ENCODE results near the gene HOMER2. TPM values are rescaled to one million over a fixed set of nuclear protein-coding genes. Genes with fewer than 3 reads are reported as not detected.

Gene HOMER2
- total and polyA plus RNA-seq, 2 of the 13 experiments (the other 11 are each of a cell fraction or from before 2014, with no cell fraction given): 12.9 to 14.1 TPM

DNA sequence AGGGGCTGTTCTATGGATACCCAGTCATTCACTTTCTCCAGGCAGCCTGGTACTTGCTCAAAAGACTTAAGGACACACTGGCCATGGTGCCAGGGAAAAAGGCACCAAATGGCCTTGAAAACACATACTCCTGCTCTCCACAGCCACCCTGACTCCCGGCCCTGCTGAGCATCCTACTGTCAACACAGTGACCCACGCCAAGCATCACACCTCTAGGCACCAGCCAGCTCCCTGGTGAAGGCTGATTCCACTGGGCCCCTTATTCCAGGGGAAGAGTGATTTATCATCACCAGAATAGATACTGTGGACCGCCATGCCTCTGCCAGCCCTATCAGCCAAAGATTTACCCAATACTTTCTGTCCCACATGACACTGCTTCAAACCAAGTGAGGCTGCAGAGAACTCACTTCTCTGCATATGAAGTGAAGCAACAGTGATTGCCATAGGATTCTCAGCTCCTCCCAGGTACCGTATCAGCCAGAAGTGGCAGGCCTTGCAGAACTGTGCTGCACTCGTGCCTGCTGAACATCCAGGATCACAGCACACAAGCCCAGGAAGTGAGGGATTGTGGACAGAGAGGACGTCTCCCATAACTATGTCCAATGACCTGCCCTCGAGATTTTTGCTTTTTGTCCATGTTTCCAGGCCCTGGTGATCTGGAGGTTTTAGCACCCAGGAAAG lies 79.4 kb downstream of the HOMER2 start:
- H3K9ac ChIP-seq (ENCODE audit: insufficient read depth, low read depth, low read length): no peak overlapping the region
- no peak overlapping the region for H3K27ac ChIP-seq (ENCODE audit: extremely low read length, insufficient read depth, low read length)
- in situ Hi-C loops (cut with HindIII; ENCODE audit: extremely low pct_ligation_motif_present, low pct_unique_long_range_greater_than_20kb) (no loop called here), intact Hi-C loops (cut with micrococcal nuclease; ENCODE audit: unreplicated experiment) (no loop called here)
- DNase-seq (ENCODE audit: low spot score): no peak
- H4K20me1 ChIP-seq (ENCODE audit: insufficient read depth, low read length): no peaks in the 10 kb centered on the region
- no peak overlapping the region for H3K4me2 ChIP-seq (ENCODE audit: low read depth, low read length)
- peaks cover 12% of the 10 kb centered on the region; the same call in 1 of the 2 replicates for H3K4me1 ChIP-seq (ENCODE audit: insufficient read depth, low read length)
- H3K79me2 ChIP-seq (ENCODE audit: insufficient read depth, low read length): no peaks in the 10 kb centered on the region
- H3K27me3 ChIP-seq (ENCODE audit: control insufficient read depth in 1 of 2, insufficient read depth in 2 of 2, low read length in 2 of 2): no peaks in the 10 kb centered on the region
- H3K9me3 ChIP-seq (ENCODE audit: low read length): no peaks in the 10 kb centered on the region
- no peak overlapping the region for H3K4me3 ChIP-seq (replicated peaks in 1 of 3; ENCODE audit: insufficient read depth in 1 of 3, low read depth in 2 of 3, low read length in 3 of 3)
- no peaks in the 10 kb centered on the region for H3K36me3 ChIP-seq (replicated peaks in 1 of 2; ENCODE audit: control insufficient read depth in 1 of 2, insufficient read depth in 2 of 2, low read length in 2 of 2)
- POLR2A ChIA-PET: no interaction called here
- no peak for TF ChIP-seq BCL6 (CRISPR knock-in tag; IDR thresholded peaks at IDR 0.05)
- no peak for FAIRE-seq
- CTCF ChIA-PET (ENCODE audit: low intra/inter-chr PET ratio, low total read pairs): no interaction called here
- BruUV-seq (replicated peaks): no TSS peak
- 65% methylated on average over 5 of the region's 7 CpGs for WGBS (ENCODE audit: low lambda C conversion rate)
- H2AFZ ChIP-seq (ENCODE audit: low read length): no peak overlapping the region
- no peak for ATAC-seq

DNA sequence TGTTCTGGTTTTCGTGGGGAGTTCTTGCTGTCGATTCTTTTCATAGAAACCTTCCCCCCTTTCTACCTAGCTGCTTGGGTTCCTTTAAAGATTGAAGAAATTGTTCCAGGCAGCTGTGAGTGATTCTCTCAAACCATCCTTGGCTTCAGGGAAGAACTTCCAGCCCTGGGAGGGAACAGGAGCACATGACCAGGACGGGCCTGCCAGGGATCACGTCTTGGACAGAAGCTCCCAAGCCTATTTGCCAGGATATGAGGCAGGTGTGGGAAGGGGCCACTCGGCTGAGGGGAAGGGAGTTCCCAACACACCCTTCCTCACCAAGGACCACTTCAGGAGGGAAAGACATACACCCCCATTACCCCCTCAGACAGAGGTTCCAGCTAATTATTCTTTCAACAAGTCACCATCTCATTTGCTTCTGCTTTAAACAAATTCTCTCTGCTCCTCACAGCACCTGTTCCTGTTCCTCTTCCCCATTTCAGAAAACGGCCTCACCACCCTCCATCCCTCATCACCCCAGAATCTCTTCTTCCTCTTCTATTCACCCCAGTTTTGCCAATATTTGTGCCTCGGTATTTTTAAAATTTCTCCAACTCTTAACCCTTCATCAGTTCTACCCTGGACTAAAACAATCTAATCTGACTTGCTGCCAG lies 80.6 kb downstream of the HOMER2 start:
- CTCF ChIA-PET (ENCODE audit: low intra/inter-chr PET ratio, low total read pairs): no interaction called here
- no peak for FAIRE-seq
- H3K4me3 ChIP-seq (replicated peaks in 1 of 3; ENCODE audit: insufficient read depth in 1 of 3, low read depth in 2 of 3, low read length in 3 of 3): no peak overlapping the region
- no peak overlapping the region for H3K27ac ChIP-seq (ENCODE audit: extremely low read length, insufficient read depth, low read length)
- in situ Hi-C loops (cut with HindIII; ENCODE audit: extremely low pct_ligation_motif_present, low pct_unique_long_range_greater_than_20kb) (no loop called here), intact Hi-C loops (cut with micrococcal nuclease; ENCODE audit: unreplicated experiment) (no loop called here)
- no peaks in the 10 kb centered on the region for H3K9me3 ChIP-seq (ENCODE audit: low read length)
- TF ChIP-seq SNRNP70 (IDR thresholded peaks at IDR 0.05; ENCODE audit: low read depth, low read length) (no peak), NCOA1 (CRISPR knock-in tag; IDR thresholded peaks at IDR 0.05) (no peak), TRIM24 (CRISPR knock-in tag; IDR thresholded peaks at IDR 0.05) (no peak), SMAD1 (CRISPR knock-in tag; IDR thresholded peaks at IDR 0.05; ENCODE audit: borderline replicate concordance, low read depth) (no peak), HOXA9 (CRISPR knock-in tag; IDR thresholded peaks at IDR 0.05; ENCODE audit: borderline replicate concordance) (no peak), ZSCAN12 (CRISPR knock-in tag; IDR thresholded peaks at IDR 0.05) (no peak), FOXA1 (IDR thresholded peaks at IDR 0.05) (no peak), FOXA1 (CRISPR knock-in tag; IDR thresholded peaks at IDR 0.05) (no peak), ZNF484 (CRISPR knock-in tag; IDR thresholded peaks at IDR 0.05; ENCODE audit: borderline replicate concordance, low read depth) (no peak), SRSF4 (IDR thresholded peaks at IDR 0.05; ENCODE audit: low read depth, low read length, poor library complexity, severe bottlenecking) (no peak), ZNF451 (CRISPR knock-in tag; IDR thresholded peaks at IDR 0.05) (no peak), NR2C2 (CRISPR knock-in tag; IDR thresholded peaks at IDR 0.05; ENCODE audit: borderline replicate concordance) (no peak)
- TF ChIP-seq, protein P1, sequence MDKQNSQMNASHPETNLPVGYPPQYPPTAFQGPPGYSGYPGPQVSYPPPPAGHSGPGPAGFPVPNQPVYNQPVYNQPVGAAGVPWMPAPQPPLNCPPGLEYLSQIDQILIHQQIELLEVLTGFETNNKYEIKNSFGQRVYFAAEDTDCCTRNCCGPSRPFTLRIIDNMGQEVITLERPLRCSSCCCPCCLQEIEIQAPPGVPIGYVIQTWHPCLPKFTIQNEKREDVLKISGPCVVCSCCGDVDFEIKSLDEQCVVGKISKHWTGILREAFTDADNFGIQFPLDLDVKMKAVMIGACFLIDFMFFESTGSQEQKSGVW (CRISPR knock-in tag; IDR thresholded peaks at IDR 0.05; ENCODE audit: borderline replicate concordance): no peak
- TF ChIP-seq, protein P2, sequence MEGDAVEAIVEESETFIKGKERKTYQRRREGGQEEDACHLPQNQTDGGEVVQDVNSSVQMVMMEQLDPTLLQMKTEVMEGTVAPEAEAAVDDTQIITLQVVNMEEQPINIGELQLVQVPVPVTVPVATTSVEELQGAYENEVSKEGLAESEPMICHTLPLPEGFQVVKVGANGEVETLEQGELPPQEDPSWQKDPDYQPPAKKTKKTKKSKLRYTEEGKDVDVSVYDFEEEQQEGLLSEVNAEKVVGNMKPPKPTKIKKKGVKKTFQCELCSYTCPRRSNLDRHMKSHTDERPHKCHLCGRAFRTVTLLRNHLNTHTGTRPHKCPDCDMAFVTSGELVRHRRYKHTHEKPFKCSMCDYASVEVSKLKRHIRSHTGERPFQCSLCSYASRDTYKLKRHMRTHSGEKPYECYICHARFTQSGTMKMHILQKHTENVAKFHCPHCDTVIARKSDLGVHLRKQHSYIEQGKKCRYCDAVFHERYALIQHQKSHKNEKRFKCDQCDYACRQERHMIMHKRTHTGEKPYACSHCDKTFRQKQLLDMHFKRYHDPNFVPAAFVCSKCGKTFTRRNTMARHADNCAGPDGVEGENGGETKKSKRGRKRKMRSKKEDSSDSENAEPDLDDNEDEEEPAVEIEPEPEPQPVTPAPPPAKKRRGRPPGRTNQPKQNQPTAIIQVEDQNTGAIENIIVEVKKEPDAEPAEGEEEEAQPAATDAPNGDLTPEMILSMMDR (CRISPR knock-in tag; IDR thresholded peaks at IDR 0.05): no peak
- TF ChIP-seq, protein P3, sequence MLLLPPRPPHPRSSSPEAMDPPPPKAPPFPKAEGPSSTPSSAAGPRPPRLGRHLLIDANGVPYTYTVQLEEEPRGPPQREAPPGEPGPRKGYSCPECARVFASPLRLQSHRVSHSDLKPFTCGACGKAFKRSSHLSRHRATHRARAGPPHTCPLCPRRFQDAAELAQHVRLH (CRISPR knock-in tag; IDR thresholded peaks at IDR 0.05; ENCODE audit: borderline replicate concordance, low read depth): no peak
- no TSS peak for BruUV-seq (replicated peaks)
- POLR2A ChIA-PET: no interaction called here
- no peak overlapping the region for H2AFZ ChIP-seq (ENCODE audit: low read length)
- H4K20me1 ChIP-seq (ENCODE audit: insufficient read depth, low read length): no peaks in the 10 kb centered on the region
- WGBS (ENCODE audit: low lambda C conversion rate): 75% methylated on average over 6 of the region's 7 CpGs
- no peak for DNase-seq (ENCODE audit: low spot score)
- ATAC-seq: no peak
- H3K9ac ChIP-seq (ENCODE audit: insufficient read depth, low read depth, low read length): no peak overlapping the region
- H3K79me2 ChIP-seq (ENCODE audit: insufficient read depth, low read length): no peaks in the 10 kb centered on the region
- H3K4me2 ChIP-seq (ENCODE audit: low read depth, low read length): no peak overlapping the region
- no peaks in the 10 kb centered on the region for H3K36me3 ChIP-seq (replicated peaks in 1 of 2; ENCODE audit: control insufficient read depth in 1 of 2, insufficient read depth in 2 of 2, low read length in 2 of 2)
- H3K4me1 ChIP-seq (ENCODE audit: insufficient read depth, low read length): peaks cover 12% of the 10 kb centered on the region; the same call in 1 of the 2 replicates
- H3K27me3 ChIP-seq (ENCODE audit: control insufficient read depth in 1 of 2, insufficient read depth in 2 of 2, low read length in 2 of 2): no peaks in the 10 kb centered on the region
